Measurements from ENCODE around the gene GZF1.

- TF ChIP-seq CTCF (IDR thresholded peaks at IDR 0.05): peak; percentile 32 to 86 (median 72)
- no peak for TF ChIP-seq POLR2A (IDR thresholded peaks at IDR 0.05)
These were observed 21.5 kb upstream of the GZF1 start for GRCh38 chr20:23340524-23340923.
